GM12891 (cell line): ENCODE data around the gene TRIM65.
A peak's percentile ranks its signal among the peaks of the same experiment; 100 is the strongest.
"Not testable (repeated sequence)": the region's sequence is repeated elsewhere in the genome, so short reads cannot be mapped to it uniquely, and the experiment has no call there.

Experiments used
- DNase-seq: peaks from one replicate; pipeline ENCODE4 v3.0.0; 2011; ENCODE audit warnings: low spot score; ENCODE audit not compliant: insufficient read length
- FAIRE-seq: peaks from 2 replicates; lab custom pipeline; 2011; peaks lifted over from hg19 to GRCh38; lab: Jason Lieb, UNC
- PAX5 ChIP-seq: IDR thresholded peaks from 2 replicates; pipeline ENCODE4 v1.6.1; 2011; ENCODE audit warnings: low read length, moderate library complexity, mild to moderate bottlenecking; ENCODE audit not compliant: insufficient read depth, severe bottlenecking
- POLR2A ChIP-seq: IDR thresholded peaks from 2 replicates; pipeline ENCODE4 v1.6.1; 2011; ENCODE audit warnings: low read depth, low read length, control low read depth
- POLR2AphosphoS5 ChIP-seq: IDR thresholded peaks from 2 replicates; pipeline ENCODE4 v1.6.1; 2011; ENCODE audit warnings: low read depth, low read length, control low read depth
- POU2F2 ChIP-seq: IDR thresholded peaks from 2 replicates; pipeline ENCODE4 v1.6.1; 2011; ENCODE audit warnings: low read depth, mild to moderate bottlenecking, control low read depth, low read length, moderate library complexity
- SPI1 ChIP-seq: IDR thresholded peaks from 2 replicates; pipeline ENCODE4 v1.6.1; 2011; ENCODE audit warnings: low read depth, low read length, control low read depth
- TAF1 ChIP-seq: IDR thresholded peaks from 2 replicates; pipeline ENCODE4 v1.6.1; 2011; ENCODE audit warnings: low read depth, low read length, control low read depth

The TRIM65 gene

DNA sequence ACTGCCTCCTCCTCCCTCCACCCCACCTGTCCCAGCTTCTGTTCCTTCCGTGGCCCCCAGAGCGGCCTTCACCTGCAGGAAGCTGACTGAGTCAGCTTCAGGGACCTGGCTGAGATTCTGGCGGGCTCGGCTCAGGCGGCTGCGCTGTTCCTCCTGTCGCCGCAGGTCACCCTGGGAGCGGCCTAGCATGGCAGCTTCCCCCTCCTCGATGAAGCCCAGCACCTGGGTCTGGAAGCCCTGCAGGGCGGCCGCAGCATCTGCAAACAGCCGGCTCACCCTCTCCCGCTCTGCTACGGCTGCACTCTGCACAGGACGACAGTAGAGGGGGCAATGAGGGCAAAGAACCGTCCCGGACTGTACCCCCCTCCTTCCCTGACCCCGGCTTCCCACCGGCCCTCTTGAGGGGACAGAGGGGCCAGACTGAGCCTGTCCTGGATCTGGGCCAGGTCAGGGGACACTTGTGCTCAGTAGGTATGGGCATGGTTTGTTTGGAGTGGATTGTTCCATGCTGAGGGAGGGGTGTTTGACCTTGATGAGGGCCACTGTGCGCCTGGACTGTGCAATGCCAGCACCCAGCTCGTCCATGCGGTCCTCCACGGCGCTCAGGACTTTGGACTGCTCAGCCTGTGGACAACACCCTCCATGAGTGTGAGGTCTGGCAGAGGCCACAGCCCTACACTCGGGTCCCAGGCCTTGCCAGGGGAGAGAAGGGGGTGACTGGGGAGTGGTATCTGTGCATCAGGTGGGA, 20.4 kb downstream of the TRIM65 start:
- TF ChIP-seq PAX5 (no peak), POLR2AphosphoS5 (no peak), POLR2A (no peak), TAF1 (no peak), SPI1 (no peak), POU2F2 (no peak)
- DNase-seq: no peak
- FAIRE-seq: peak; percentile 77

DNA sequence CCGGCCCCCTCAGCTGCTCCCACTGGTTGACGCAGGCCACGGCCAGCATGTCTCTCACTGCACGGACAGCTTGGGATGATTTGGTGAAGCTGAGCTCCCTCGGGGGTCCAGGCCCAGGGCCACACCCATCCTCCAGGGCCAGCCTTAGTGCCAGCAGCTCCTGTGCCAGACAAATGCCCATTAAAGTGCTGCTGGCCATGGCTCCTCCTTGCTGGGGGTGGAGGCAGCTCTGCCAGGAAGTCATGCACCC, 20.9 kb downstream of the TRIM65 start:
- no peak for FAIRE-seq
- no peak for TF ChIP-seq SPI1
- TF ChIP-seq POLR2A: no peak
- no peak for TF ChIP-seq PAX5
- no peak for TF ChIP-seq POU2F2
- TF ChIP-seq TAF1: no peak
- no peak for TF ChIP-seq POLR2AphosphoS5
- no peak for DNase-seq

GRCh38 chr17:75875182-75875939, 21.4 kb downstream of the TRIM65 start:
- DNase-seq (no peak), FAIRE-seq (no peak)
- TF ChIP-seq POU2F2 (no peak), POLR2AphosphoS5 (no peak), PAX5 (no peak), POLR2A (no peak), TAF1 (no peak), SPI1 (no peak)

GRCh38 chr17:75874323-75875181, 22.2 kb downstream of the TRIM65 start:
- FAIRE-seq (no peak), DNase-seq (no peak)
- TF ChIP-seq POLR2AphosphoS5: no peak
- no peak for TF ChIP-seq TAF1
- no peak for TF ChIP-seq SPI1
- no peak for TF ChIP-seq POLR2A
- TF ChIP-seq POU2F2: no peak
- TF ChIP-seq PAX5: no peak

- no peak for TF ChIP-seq POLR2A
- no peak for TF ChIP-seq SPI1
- no peak for TF ChIP-seq POLR2AphosphoS5
- TF ChIP-seq POU2F2: no peak
- TF ChIP-seq PAX5: no peak
- no peak for TF ChIP-seq TAF1
- FAIRE-seq: no peak
- DNase-seq: no peak
Observed at GRCh38 chr17:75873587-75874322, 23.0 kb downstream of the TRIM65 start.

- TF ChIP-seq POLR2A: no peak
- TF ChIP-seq POLR2AphosphoS5: no peak
- no peak for TF ChIP-seq POU2F2
- no peak for TF ChIP-seq TAF1
- TF ChIP-seq PAX5: no peak
- FAIRE-seq (no peak), DNase-seq (no peak)
Observed at GRCh38 chr17:75872434-75873351, 24.1 kb downstream of the TRIM65 start.

DNA sequence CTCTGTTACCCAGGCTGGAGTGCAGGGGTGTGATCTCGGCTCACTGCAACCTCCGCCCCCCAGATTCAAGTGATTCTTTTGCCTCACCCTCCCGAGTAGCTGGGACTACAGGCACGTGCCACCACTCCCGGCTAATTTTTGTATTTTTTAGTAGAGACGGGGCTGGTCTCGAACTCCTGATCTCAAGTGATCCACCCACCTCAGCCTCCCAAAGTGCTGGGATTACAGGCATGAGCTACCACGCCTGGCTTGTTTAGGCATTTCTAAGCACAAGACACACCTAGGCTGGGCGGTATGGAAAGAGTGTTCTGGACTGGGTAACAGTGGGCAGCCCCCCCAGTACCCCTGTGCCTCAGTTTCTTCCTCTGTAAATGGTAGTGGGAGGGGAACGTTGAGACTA, 26.5 kb downstream of the TRIM65 start:
- DNase-seq, FAIRE-seq: not testable (repeated sequence)

DNA sequence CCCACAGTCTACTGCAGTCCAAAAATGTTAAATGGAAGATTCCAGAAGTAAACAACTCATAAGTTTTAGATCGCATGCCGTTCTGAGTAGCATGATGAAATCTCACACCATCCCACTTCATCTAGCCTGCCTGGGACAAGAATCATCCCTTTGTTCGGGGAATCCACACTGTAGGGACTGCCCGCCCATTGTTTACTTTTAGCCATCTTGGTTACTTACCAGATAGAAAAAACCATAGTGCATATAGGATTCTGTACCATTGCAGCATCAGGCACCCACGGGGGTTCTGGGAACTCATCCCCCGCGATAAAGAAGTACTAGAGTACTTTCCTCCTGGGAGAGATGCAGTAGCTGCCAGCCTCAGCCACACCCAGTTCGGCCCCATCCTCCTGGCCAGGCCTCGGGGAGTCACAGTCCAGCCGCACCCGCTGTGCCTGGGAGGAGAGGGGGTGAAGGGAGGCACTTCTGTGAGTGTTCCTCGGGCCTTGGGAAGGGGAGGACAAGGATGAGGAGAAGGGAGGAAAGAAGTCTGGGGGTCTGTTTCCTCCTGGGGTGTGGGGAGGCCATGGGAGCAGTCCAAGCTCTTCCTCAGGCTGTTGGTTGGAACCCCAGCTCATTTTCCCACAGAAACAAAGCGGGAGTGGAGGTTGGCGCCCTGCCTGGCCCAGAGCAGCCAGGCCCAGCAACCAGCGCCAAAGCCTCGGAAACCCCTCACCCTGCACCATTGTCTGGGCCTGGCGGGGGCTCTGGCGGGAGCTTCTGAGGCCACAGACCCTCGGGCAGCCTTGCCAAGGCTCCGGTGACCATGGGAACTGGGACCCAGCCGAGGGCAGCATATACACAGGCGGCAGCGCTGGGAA, 27.2 kb downstream of the TRIM65 start:
- no peak for FAIRE-seq
- TF ChIP-seq PAX5: no peak
- no peak for TF ChIP-seq POLR2AphosphoS5
- TF ChIP-seq SPI1: no peak
- no peak for TF ChIP-seq POLR2A
- TF ChIP-seq TAF1: no peak
- TF ChIP-seq POU2F2: no peak
- no peak for DNase-seq

DNA sequence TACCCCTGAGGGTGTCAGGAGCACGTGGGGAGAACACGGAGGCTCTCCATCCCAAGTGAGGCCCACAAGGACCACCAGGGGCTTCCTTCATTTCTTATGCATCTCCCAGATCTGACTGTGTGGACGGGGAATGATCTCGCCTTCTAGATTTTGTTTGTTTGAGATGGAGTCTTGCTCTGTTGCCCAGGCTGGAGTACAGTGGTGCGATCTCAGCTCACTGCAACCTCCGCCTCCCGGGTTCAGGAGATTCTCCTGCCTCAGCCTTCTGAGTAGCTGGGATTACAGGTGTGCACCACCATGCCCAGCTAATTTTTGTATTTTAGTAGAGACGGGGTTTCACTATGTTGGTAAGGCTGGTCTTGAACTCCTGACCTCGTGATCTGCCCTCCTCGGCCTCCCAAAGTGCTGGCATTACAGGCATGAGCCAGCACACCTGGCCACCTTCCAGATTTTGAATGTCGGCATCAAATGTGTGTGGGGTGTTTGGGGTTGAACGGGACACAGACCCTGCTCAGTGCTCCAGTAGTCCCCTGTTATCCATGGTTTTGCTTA, 27.9 kb downstream of the TRIM65 start:
- DNase-seq, FAIRE-seq: not testable (repeated sequence)

DNA sequence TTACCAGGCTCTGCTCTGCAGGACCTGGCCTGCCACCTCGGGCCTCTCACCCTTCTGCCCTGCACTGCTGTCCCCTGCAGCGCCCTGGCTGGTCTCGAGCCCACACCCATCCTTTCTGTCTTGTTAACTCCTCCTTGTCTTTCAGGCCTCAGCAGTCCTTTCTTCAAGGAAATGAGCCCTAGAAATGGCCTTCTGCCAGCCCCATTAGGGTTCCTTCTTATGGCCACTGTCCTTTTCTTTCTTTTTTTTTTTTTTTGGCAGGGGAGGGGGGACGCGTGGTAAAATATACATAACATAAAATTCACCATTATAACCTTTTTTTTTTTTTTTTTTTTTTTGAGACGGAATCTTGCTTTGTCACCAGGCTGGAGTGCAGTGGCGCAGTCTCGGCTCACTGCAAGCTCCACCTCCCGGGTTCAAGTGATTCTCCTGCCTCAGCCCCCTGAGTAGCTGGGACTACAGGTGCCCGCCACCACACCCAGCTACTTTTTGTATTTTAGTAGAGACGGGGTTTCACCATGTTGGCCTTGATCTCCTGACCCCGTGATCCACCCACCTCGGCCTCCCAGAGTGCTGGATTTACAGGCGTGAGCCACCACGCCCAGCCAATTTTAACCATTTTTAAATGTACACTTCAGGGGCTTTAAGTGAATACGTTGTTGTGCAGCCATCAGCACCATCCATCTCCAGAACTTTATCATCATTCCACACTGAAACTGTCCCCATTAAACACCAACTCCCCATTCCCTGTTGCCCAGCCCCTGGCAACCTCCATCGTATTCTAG, 31.2 kb downstream of the TRIM65 start:
- DNase-seq, FAIRE-seq: not testable (repeated sequence)

GRCh38 chr17:75864887-75865286, 31.9 kb downstream of the TRIM65 start:
- not testable (repeated sequence) for FAIRE-seq, DNase-seq
